ENCODE data around the gene DOCK11. TPM values are rescaled to one million over a fixed set of nuclear protein-coding genes. Genes with fewer than 3 reads are reported as not detected.
"Not testable (repeated sequence)": the region's sequence is repeated elsewhere in the genome, so short reads cannot be mapped to it uniquely, and the experiment has no call there.

DOCK11 gene
- total RNA-seq (2014; rRNA removed; shearing (Covaris generic)), result 5.3 and 7.4 TPM in 2 replicates
- polyA plus RNA-seq (2015; cell fraction: cytosol; rRNA removed), result 2.2 and 2.4 TPM in 2 replicates
- 4.6 and 6.8 TPM in 2 replicates for polyA plus RNA-seq (2015; cell fraction: nucleus; rRNA removed)

GRCh38 chrX:118495061-118495921, at the start of gene DOCK11:
Gene DOCK11 (plus strand): TSS chrX:118495815. CDS start chrX:118495972, 157 bp downstream.
- DNase-seq (ENCODE audit: low read depth), result peak; percentile 69

DNA sequence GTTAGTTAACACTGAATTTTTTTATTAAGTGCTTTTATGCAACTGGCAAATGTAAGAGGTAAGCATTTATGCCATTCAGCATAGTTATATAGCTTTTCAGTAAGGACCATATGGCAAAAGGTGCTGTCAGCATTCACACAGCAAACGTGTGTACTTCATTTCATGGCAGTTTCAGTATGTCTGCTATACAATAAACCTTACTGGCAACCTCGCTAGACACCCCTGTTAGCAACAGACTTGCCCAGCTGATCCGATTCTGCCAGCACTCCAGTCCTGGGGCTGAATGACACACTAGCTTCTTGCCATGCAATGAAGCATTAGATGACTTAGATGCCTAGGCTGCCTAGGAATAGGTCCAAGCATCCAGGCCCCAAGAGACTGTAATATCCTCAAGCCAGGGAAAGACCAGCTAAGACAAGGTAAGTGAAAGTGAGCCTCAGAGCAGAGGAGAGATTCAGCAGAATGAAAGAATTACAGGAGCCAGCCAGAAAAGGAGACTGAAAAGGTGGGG, 47.3 kb upstream of the DOCK11 start:
- no peak for DNase-seq (ENCODE audit: low read depth)

DNA sequence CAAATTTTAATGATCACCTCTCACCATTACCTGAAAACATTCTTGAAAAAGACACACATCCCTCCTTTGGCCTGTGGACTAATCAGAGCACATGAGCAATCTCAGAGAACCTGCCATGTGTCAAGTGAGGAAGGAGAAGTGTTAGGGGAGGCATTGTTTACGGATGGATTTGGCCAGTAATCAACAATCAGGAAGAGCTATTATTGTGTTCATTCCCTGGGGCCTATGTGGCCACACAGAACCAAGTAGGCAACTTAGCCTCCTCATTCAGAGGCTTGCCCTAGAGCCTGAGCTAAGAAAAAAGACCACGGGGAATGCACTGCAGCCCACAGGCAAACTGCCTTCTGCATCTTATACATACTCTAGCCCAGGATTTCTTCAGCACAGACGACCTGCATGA, 40.6 kb upstream of the DOCK11 start:
- no peak for DNase-seq (ENCODE audit: low read depth)

DNA sequence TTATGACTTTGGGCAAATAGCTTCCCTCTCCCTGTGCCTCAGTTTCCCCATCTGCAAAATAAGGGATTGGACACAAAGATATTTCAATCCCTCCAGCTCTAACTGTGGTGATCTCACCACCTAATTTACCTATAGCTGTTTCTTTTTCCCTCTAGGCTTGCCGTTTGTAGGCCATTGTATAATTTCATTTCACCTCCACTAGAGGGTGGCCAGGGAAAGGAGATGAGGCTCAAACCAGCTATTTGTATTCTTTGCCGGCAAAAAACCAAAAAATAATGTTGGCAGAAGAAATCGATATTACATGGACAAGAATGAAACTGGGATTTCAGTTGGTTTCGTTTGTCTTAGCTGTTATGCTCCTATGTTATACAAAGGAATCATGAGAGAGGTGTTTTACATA, 36.1 kb upstream of the DOCK11 start:
- peak; percentile 15 for DNase-seq (ENCODE audit: low read depth)

GRCh38 chrX:118464501-118464900, 31.1 kb upstream of the DOCK11 start:
- DNase-seq (ENCODE audit: low read depth), result no peak

DNA sequence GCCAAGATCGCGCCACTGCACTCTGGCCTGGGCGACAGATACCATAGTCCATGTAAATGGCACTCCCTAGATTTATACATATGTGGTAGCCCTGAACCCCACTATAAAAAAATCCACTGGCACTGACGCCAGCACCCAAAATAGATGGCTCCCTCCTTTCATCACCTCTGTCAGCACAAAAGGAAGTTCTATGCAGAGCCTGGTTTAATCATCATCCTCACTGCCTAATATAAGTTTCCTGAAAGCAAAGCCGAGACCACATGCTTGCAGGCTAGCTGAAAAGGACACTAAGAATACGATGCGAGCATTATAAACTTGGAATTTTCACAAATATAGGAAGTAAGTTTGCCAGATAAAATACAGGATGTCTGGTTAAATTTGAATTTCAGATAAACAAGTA, 27.5 kb upstream of the DOCK11 start:
- DNase-seq (ENCODE audit: low read depth), result no peak

DNA sequence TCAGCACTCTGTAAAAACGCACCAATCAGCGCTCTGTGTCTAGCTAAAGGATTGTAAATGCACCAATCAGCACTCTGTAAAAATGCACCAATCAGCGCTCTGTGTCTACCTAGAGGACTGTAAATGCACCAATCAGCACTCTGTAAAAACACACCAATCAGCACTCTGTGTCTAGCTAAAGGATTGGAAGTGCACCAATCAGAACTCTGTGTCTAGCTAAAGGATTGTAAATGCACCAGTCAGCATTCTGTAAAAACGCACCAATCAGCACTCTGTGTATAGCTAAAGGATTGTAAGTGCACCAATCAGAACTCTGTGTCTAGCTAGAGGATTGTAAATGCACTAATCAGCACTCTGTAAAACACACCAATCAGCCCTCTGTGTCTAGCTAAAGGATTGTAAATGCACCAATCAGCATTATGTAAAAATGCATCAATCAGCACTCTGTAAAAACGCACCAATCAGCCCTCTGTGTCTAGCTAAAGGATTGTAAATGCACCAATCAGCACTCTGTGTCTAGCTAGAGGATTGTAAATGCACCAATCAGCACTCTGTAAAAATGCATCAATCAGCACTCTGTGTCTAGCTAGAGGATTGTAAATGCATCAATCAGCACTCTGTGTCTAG, 24.8 kb upstream of the DOCK11 start:
- DNase-seq (ENCODE audit: low read depth), result peak; percentile 34

GRCh38 chrX:118474586-118474985, 21.0 kb upstream of the DOCK11 start:
- DNase-seq (ENCODE audit: low read depth), result no peak

GRCh38 chrX:118475903-118476302, 19.7 kb upstream of the DOCK11 start:
- DNase-seq (ENCODE audit: low read depth), result no peak

DNA sequence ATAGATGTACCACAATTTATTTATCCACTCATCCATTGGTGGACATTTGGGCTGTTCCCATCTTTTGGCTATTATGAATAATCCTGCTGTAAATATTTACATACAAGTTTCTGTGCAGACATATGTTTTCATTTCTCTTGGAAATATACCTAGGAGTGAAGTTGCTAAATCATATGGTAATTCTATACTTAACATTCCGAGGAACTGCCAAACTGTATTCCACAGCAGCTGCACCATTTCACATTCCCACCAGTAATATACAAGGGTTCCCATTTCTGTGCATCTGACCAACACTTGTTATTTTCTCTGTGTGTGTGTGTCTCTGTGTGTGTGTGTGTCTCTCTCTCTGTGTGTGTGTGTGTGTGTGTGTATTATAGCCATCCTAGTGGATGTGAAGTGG, 15.4 kb upstream of the DOCK11 start:
- no peak for DNase-seq (ENCODE audit: low read depth)

DNA sequence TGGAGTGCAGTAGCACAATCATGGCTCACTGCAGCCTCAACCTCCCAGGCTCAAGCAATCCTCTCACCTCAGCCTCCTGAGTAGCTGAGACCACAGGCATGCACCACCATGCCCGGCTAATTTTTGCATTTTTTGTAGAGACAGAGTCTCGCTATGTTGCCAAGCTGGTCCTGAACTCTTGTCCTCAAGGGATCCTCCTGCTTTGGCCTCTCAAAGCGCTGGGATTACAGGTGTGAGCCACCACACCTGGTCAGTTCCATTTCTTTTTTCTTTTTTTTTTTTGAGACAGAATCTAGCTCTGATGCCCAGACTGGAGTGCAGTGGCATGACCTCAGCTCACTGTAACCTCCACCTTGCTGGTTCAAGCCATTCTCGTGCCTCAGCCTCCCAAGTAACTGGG, 13.2 kb upstream of the DOCK11 start:
- not testable (repeated sequence) for DNase-seq (ENCODE audit: low read depth)

DNA sequence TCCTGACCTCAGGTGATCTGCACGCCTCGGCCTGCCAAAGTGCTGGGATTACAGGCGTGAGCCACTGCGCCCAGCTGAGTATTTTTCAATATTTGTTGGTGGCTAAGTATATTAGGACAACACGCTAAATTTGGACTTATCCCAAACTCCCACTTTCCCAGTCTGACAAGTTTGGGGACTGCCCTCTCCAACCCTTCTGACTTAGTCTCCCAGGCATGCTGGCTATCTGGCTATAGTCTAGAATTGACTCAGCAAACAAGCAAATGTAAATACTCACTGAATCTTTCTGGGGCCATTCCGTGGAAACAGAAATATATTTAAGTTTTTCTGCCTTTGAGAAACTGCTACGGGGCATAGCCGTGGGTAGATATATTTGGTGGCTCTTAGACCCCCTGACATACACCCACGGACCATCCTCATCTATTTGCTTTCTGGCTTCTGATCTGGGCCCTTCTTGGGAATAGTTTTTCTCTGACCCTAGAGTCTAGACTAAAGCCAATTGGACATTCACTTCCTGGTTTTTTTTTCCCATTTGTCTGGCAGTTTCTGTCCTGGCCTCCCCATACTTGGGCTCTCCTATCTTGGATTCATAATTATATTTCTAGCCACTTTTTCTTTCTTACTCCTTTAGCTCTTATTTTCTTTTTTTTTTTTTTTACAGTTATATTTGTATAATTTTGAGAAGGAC, 11.3 kb upstream of the DOCK11 start:
- DNase-seq (ENCODE audit: low read depth), result no peak

DNA sequence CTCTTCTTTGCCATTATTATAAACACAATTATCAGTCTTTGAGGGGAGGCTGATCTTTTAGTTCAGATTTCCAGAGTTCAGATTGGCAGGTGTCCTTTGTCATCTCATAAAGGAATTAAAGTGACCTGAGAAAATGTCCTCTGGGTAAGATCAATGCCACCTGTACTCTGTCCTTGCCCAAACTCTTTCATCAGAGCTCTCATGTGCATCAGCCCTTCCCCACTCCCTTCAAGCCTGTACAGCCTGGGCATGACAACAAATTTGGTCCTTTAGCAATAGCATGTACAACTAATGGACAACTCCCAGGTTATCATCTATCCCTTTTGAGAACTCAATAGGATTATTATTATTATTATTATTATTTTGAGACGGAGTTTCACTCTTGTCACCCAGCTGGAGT, 8.9 kb upstream of the DOCK11 start:
- not testable (repeated sequence) for DNase-seq (ENCODE audit: low read depth)

DNA sequence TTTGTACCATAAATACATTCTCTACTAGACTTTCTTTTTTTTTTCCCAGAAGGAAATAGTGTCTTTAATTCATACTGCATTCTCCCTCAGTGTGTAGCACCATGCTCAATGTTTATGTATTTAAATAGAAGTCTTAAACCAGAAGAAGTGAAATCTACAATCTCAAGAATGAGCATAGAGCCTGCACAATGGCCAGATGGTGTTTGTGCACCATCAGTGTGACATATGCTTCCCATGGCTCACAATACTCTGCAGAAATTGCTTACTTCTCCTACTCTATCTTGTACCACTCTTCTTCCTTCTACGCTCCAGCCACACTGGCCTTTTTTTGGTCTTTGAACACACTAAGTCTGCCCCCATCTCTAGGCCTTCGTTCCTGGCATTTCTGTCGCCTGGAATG, 2.6 kb upstream of the DOCK11 start:
- no peak for DNase-seq (ENCODE audit: low read depth)

DNA sequence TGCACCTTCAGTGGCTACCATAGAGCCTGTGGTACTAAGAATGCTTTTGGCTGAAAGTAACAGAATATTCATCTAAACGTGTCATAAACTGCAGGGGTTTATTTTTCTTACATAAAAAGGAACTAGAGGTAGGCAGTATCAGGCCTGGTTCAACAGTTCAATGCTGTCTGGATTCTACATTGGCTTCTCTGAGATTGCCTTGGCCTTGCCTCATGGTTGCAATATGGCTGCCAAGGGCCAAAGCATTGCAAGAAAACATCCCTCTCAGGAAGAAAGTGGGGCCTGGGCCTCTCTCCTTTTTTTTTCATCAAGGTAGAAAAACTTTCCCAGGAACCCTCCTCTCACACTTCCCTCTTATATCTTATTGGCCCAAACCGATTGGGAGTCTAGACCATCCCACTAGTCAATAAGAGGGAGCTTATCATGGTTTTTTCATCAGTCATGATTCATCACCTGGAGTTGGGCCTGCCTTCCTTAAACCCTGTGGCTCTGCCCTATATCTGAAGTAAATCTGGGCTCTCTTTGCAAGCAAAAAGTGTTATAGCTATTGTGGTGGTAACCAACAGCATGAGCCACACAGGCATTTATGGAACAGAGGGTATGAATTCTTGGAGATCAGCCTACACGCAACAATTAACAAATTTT, 1.8 kb upstream of the DOCK11 start:
- DNase-seq (ENCODE audit: low read depth), result no peak

GRCh38 chrX:118495958-118496762, 545 bp downstream of the DOCK11 start:
- peak; percentile 22 for DNase-seq (ENCODE audit: low read depth)

- no peak for DNase-seq (ENCODE audit: low read depth)
Measured at GRCh38 chrX:118496763-118497079, 1.1 kb downstream of the DOCK11 start.

DNA sequence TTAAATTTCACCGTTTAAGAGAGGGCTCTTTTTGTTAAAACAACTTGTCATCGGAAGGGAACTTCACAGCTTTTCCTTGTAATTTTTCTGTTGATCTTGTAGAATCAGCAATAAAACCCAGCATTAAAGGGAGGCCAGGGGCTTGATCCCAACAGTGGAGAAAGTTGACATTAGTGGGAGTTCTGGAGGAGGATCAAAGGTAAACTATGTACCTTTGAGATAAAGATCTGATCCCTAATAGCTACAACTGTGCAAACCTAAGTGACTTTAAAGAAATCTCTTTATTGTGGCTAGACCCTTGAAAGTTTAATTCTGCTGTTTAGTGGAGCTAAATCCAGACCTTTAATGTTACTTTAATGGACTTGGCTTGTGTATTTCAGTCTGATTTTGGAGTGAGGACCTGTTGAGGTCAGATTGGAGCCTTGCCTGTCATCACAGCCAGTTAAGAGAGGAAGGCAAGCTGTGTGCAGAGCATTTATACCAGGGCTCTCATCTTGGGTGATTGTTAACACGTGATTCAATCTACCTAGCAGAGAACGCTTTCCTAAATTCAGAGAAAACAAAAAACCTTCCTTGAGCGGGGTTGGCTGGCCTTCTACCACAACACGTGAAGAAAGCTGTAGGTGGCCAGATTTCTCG, 1.7 kb downstream of the DOCK11 start:
- no peak for DNase-seq (ENCODE audit: low read depth)

DNA sequence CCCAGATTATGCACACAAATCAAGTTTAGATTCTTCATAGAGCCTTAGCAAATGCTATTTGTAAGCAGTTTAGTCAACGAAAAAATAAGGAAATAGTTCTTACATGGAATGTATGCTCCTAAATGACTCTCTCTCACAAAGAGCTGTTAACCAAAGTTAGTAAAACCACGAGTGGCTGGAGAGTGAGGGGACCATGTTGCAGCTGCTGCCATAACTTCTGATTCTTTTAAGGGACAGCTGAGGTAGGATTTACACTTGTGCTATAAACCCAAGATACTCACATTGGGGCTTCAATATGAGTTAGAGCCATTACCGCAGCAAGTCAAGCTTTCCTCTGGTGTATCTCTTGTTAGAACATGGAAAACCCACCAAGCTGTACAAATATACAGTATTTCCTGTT, 2.7 kb downstream of the DOCK11 start:
- no peak for DNase-seq (ENCODE audit: low read depth)

DNA sequence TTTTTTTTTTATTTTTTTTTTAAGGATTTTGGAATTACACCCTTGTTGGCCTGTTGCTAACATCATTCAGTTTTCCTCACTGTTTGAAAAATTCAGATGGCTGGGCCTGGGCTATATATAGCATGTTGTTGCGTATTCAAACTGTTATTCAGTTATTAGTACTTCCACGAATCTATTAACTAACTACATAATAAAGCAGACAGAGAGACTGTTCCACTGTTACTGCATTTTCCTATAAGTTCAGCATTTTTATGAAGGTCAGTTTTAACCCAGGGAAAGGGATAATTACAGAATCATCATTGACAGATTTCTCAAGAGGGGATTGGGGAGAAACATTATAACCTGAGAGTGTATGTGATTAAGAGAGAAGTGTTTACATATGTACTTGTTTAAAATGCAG, 3.1 kb downstream of the DOCK11 start:
- no peak for DNase-seq (ENCODE audit: low read depth)

All from HT1080 (cell line).